ENCODE results near the gene GPRIN1. TPM values are rescaled to one million over a fixed set of nuclear protein-coding genes. Genes with fewer than 3 reads are reported as not detected.

Gene GPRIN1
- total RNA-seq, 2 donors from 2014 or later: 0.22 to 0.79 TPM

GRCh38 chr5:176583076-176583475 lies 26.9 kb downstream of the GPRIN1 start:
- H3K4me1 ChIP-seq: no peaks in the 10 kb centered on the region
- TF ChIP-seq, protein P1, sequence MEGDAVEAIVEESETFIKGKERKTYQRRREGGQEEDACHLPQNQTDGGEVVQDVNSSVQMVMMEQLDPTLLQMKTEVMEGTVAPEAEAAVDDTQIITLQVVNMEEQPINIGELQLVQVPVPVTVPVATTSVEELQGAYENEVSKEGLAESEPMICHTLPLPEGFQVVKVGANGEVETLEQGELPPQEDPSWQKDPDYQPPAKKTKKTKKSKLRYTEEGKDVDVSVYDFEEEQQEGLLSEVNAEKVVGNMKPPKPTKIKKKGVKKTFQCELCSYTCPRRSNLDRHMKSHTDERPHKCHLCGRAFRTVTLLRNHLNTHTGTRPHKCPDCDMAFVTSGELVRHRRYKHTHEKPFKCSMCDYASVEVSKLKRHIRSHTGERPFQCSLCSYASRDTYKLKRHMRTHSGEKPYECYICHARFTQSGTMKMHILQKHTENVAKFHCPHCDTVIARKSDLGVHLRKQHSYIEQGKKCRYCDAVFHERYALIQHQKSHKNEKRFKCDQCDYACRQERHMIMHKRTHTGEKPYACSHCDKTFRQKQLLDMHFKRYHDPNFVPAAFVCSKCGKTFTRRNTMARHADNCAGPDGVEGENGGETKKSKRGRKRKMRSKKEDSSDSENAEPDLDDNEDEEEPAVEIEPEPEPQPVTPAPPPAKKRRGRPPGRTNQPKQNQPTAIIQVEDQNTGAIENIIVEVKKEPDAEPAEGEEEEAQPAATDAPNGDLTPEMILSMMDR (IDR thresholded peaks at IDR 0.05): no peak
- no peak for DNase-seq (ENCODE audit: low spot score)
- H3K9me3 ChIP-seq: peaks cover 0 to 18% of the 10 kb centered on the region in 2 donors
- H3K27ac ChIP-seq: no peak overlapping the region
- H3K36me3 ChIP-seq: no peaks in the 10 kb centered on the region
- H3K4me3 ChIP-seq: no peak overlapping the region
- no peaks in the 10 kb centered on the region for H3K27me3 ChIP-seq

DNA sequence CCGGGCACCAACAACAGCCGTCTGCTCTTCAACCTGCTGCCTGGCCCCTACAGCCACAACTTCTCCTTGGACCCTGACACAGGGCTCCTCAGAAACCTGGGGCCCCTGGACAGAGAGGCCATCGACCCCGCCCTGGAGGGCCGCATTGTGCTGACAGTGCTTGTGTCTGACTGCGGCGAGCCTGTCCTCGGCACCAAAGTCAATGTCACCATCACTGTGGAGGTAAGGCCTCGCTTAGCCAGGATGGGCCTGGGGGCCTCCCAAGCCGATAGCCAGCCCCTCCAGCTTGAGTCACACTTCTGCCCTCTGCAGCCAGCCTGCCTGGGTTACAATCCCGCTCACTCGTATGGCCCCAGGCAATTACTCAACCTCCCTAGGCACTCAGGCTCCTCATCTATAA lies 28.6 kb downstream of the GPRIN1 start:
- Histone ChIP-seq H3K36me3 (no peaks in the 10 kb centered on the region), H3K27me3 (no peaks in the 10 kb centered on the region), H3K27ac (no peak overlapping the region), H3K9me3 (peaks cover 0 to 18% of the 10 kb centered on the region in 2 donors), H3K4me1 (no peaks in the 10 kb centered on the region), H3K4me3 (no peak overlapping the region)
- DNase-seq (ENCODE audit: low spot score): no peak
- TF ChIP-seq, protein P1 (IDR thresholded peaks at IDR 0.05): no peak

GRCh38 chr5:176579323-176579722 lies 30.6 kb downstream of the GPRIN1 start:
- Histone ChIP-seq H3K4me3 (no peak overlapping the region), H3K4me1 (no peaks in the 10 kb centered on the region), H3K27ac (no peak overlapping the region), H3K36me3 (no peaks in the 10 kb centered on the region), H3K9me3 (no peaks in the 10 kb centered on the region), H3K27me3 (no peaks in the 10 kb centered on the region)
- DNase-seq (ENCODE audit: low spot score): no peak
- TF ChIP-seq, protein P1 (IDR thresholded peaks at IDR 0.05): no peak

- H3K27ac ChIP-seq: no peak overlapping the region
- H3K4me1 ChIP-seq: no peaks in the 10 kb centered on the region
- no peaks in the 10 kb centered on the region for H3K36me3 ChIP-seq
- TF ChIP-seq, protein P1 (IDR thresholded peaks at IDR 0.05): peak in 1 of 2 donors; percentile 54
- no peak overlapping the region for H3K4me3 ChIP-seq
- no peaks in the 10 kb centered on the region for H3K9me3 ChIP-seq
- no peaks in the 10 kb centered on the region for H3K27me3 ChIP-seq
- no peak for DNase-seq (ENCODE audit: low spot score)
These were observed 31.6 kb downstream of the GPRIN1 start for GRCh38 chr5:176578391-176578808.

GRCh38 chr5:176577312-176578176 lies 32.4 kb downstream of the GPRIN1 start:
- no peak for DNase-seq (ENCODE audit: low spot score)
- no peaks in the 10 kb centered on the region for H3K9me3 ChIP-seq
- H3K27ac ChIP-seq: no peak overlapping the region
- H3K4me3 ChIP-seq: no peak overlapping the region
- H3K27me3 ChIP-seq: no peaks in the 10 kb centered on the region
- H3K36me3 ChIP-seq: no peaks in the 10 kb centered on the region
- TF ChIP-seq, protein P1 (IDR thresholded peaks at IDR 0.05): no peak
- H3K4me1 ChIP-seq: no peaks in the 10 kb centered on the region
